Measurements from ENCODE around the gene MYL3. TPM values are rescaled to one million over a fixed set of nuclear protein-coding genes. Genes with fewer than 3 reads are reported as not detected.

MYL3 gene
- total and polyA plus RNA-seq, 2 experiments from 2014 or later: not detected

DNA sequence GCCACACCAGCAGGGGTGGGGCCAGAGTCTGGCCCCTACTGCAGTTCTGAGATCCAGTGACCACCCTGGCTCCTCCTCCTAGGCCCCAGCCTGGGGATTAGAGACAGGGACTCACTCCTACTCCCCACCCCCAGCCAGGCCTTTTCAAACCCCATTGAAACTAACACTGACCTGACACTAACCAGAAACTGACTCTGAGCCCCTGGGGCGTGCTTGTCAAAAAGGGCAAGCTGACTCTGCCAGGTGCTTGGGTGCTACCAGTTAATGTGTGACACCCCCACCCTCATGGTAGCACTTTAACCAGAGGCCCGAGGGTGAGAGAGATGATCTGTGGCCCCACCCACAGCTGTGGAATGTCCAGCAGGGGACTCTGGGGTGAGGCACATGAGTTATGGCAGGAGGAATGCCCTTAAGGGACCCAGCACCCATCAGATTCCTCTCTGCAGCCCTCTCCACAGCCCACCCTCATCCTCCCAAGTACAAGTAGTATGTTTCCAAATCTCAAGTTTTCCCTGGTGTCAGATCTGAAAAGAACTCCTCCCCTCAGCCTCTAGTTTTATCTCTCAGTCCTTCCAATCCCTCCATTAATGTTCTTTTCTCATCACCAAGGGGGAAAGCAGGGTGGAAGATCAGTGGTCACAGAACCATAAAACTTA lies 15.7 kb upstream of the MYL3 start:
- TF ChIP-seq EZH2 (IDR thresholded peaks at IDR 0.05; ENCODE audit: insufficient read depth, poor library complexity, severe bottlenecking) (no peak), EZH2phosphoT487 (IDR thresholded peaks at IDR 0.05; ENCODE audit: insufficient read depth, low read depth) (no peak)
- H3K4me2 ChIP-seq (ENCODE audit: unreplicated experiment): no peak overlapping the region

DNA sequence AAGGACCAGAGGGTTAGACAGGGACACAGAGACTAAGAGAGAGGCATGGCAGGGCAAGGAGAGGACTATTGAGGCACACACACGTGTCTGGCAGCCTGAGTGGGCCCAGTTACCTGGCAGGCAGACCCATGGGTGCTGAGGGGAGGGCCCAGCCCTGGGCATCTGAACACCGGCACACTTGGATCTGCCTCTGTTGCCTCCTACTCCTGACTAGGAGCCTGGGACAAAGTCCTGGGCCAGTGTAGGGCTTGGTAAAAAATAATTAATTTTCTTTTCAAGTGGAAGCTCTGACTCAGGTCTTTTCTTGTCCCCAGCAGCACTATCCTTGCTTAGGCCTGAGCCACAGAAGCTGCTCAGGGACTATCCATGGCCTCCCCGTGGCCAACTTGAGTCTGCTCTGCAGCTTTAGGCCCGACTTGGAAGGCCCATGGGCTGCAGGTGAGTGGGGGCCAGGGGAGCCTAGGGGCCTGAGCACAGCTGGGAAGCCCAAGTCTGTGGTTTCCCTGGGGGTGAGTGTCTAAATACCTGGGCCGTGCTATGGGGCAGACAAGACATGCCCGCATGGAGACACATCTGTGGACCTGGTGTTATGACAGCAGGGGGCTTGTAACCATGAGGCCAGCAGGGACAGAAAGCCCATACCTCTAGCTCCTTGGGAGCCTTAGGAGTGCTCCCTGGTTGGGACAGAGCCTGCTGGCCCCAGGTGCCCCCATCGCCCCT lies 14.3 kb upstream of the MYL3 start, which contains the start of gene PTH1R:
TSS of gene PTH1R (plus strand) at position 316 of the 720 bp plus-strand sequence. CDS start 5,839 bp downstream, outside the sequence.
- Histone ChIP-seq H3K27ac (no peak within 1 kb of the TSS), H3K9ac (no peak within 1 kb of the TSS), H3K9me2 (ENCODE audit: insufficient read depth) (no peaks in the 10 kb centered on the region), H4K20me1 (ENCODE audit: insufficient read depth) (no peaks in the 10 kb centered on the region), H3K79me2 (ENCODE audit: insufficient read depth) (no peaks in the 10 kb centered on the region), H3K4me1 (ENCODE audit: insufficient read depth) (peaks cover 7% of the 10 kb centered on the region; the same call in 1 of the 2 replicates), H3K36me3 (ENCODE audit: low read depth) (no peaks in the 10 kb centered on the region), H3K4me2 (ENCODE audit: unreplicated experiment) (no peak within 1 kb of the TSS), H2AFZ (no peak within 1 kb of the TSS), H3F3A (ENCODE audit: insufficient read depth) (no peaks in the 10 kb centered on the region), H3K27me3 (replicated peaks; ENCODE audit: insufficient read depth) (0 out of 2 replicates have a peak, but pooled peaks cover 10% of the 10 kb centered on the region), H3K9me3 (ENCODE audit: low read depth) (no peaks in the 10 kb centered on the region), H3K4me3 (no peak within 1 kb of the TSS)
- 80 to 83% methylated on average over 7 of the region's 7 CpGs for WGBS, 2 experiments (ENCODE audit: low coverage in 1 of 2, low lambda C conversion rate in 2 of 2, missing lambda C conversion rate in 2 of 2)
- DNase-seq: no peak
- no peak for TF ChIP-seq EZH2phosphoT487 (IDR thresholded peaks at IDR 0.05; ENCODE audit: insufficient read depth, low read depth)
- no peak for TF ChIP-seq EZH2 (IDR thresholded peaks at IDR 0.05; ENCODE audit: insufficient read depth, poor library complexity, severe bottlenecking)
- in situ Hi-C loops (cut with MboI): no loop called here

More for the DNA sequence above, 15.7 kb upstream of the MYL3 start:
- Histone ChIP-seq H3F3A (ENCODE audit: insufficient read depth) (no peaks in the 10 kb centered on the region), H3K9me3 (ENCODE audit: low read depth) (no peaks in the 10 kb centered on the region), H4K20me1 (ENCODE audit: insufficient read depth) (no peaks in the 10 kb centered on the region), H3K27ac (no peak overlapping the region), H3K9ac (no peak overlapping the region), H3K27me3 (replicated peaks; ENCODE audit: insufficient read depth) (peaks cover 16% of the 10 kb centered on the region; the same call in 1 of the 2 replicates), H3K4me1 (ENCODE audit: insufficient read depth) (peaks cover 7% of the 10 kb centered on the region; the same call in 1 of the 2 replicates), H2AFZ (no peak overlapping the region), H3K36me3 (ENCODE audit: low read depth) (no peaks in the 10 kb centered on the region), H3K4me3 (no peak overlapping the region), H3K79me2 (ENCODE audit: insufficient read depth) (no peaks in the 10 kb centered on the region), H3K9me2 (ENCODE audit: insufficient read depth) (no peaks in the 10 kb centered on the region)
- peak; percentile 27 for DNase-seq
- in situ Hi-C loops (cut with MboI): no loop called here
- WGBS, 2 experiments (ENCODE audit: low coverage in 1 of 2, low lambda C conversion rate in 2 of 2, missing lambda C conversion rate in 2 of 2): 36 to 50% methylated on average over 2 of the region's 2 CpGs

DNA sequence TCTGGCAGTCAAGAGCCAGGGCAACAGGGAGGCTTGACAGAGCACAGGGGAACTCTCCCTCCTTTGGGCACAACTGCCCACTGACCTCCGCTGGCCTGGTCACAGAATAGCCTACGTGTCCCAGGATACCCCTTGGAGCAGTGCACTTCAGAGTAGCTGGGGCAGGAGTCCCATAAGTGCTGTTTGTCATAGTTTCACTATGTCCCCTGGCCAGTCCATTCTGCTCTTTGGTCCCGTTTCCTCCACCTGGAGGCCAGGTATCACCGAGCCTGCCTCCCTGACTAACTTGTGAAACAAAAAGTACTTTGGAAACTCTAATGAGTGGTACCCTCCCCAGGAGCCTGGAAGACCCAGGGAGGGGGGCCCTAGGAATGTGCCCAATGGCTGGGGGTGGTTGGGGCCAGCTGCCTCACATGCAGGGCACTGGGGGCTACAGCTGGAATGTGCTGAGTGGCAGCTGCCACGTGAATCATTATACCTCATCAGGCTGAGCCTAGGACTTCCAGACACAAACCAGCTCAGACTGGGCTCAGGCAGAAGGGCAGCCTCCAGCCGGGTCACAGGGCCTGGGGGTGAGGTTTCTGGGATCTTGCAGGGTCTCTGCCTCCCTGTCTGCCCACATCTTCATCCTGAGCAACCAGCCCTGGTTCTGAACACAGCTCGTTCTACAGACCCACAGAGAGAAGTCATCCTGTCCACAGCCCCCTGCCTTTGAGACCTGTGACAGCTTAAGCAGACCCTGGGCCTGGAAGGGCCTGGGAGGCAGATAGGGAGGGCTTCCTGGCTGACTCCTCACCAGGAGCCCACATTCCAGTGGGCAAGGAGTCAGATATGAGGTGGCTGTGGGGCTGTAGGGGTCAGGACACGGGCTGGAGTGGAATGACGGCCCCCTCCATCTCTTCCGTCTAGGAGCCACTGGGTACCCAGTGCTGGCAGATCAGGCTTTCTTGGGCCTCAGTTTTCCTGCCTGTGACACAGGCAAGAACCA lies 13.4 kb upstream of the MYL3 start:
- Histone ChIP-seq H4K20me1 (ENCODE audit: insufficient read depth) (no peaks in the 10 kb centered on the region), H3K9ac (no peak overlapping the region), H3F3A (ENCODE audit: insufficient read depth) (no peaks in the 10 kb centered on the region), H3K27me3 (replicated peaks; ENCODE audit: insufficient read depth) (peaks cover 7% of the 10 kb centered on the region; the same call in 1 of the 2 replicates), H3K4me2 (ENCODE audit: unreplicated experiment) (no peak overlapping the region), H2AFZ (no peak overlapping the region), H3K4me1 (ENCODE audit: insufficient read depth) (peaks cover 7% of the 10 kb centered on the region; the same call in 1 of the 2 replicates), H3K4me3 (no peak overlapping the region), H3K79me2 (ENCODE audit: insufficient read depth) (no peaks in the 10 kb centered on the region), H3K9me3 (ENCODE audit: low read depth) (no peaks in the 10 kb centered on the region), H3K9me2 (ENCODE audit: insufficient read depth) (no peaks in the 10 kb centered on the region), H3K27ac (no peak overlapping the region), H3K36me3 (ENCODE audit: low read depth) (no peaks in the 10 kb centered on the region)
- DNase-seq: no peak
- 77 to 83% methylated on average over 10 of the region's 10 CpGs for WGBS, 2 experiments (ENCODE audit: low coverage in 1 of 2, low lambda C conversion rate in 2 of 2, missing lambda C conversion rate in 2 of 2)
- TF ChIP-seq EZH2 (IDR thresholded peaks at IDR 0.05; ENCODE audit: insufficient read depth, poor library complexity, severe bottlenecking) (no peak), EZH2phosphoT487 (IDR thresholded peaks at IDR 0.05; ENCODE audit: insufficient read depth, low read depth) (no peak)
- in situ Hi-C loops (cut with MboI): no loop called here

DNA sequence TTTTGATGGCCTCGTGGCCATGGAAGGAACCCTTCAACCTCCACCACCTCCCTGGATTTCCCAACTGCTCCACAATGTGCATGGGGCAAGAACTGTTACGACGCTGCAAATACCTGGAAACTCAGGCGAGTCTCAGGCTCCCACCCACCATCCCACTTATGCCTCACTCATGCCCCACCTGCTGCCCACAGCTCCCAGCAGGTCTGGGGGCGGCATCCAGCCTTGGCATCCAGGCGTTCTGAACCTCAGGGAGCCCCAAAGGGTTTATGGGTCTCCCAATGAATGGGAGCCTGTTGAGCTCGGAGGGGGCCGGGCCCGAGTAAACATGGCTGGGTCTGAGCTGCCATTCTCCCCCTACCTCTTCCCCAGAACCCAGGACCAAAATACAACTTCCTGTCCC lies 12.3 kb upstream of the MYL3 start:
- Histone ChIP-seq H2AFZ (no peak overlapping the region), H3K27me3 (replicated peaks; ENCODE audit: insufficient read depth) (peaks cover 3% of the 10 kb centered on the region; the same call in 1 of the 2 replicates), H3F3A (ENCODE audit: insufficient read depth) (no peaks in the 10 kb centered on the region), H3K9me2 (ENCODE audit: insufficient read depth) (no peaks in the 10 kb centered on the region), H3K4me2 (ENCODE audit: unreplicated experiment) (no peak overlapping the region), H3K27ac (no peak overlapping the region), H3K9ac (no peak overlapping the region), H4K20me1 (ENCODE audit: insufficient read depth) (no peaks in the 10 kb centered on the region), H3K79me2 (ENCODE audit: insufficient read depth) (no peaks in the 10 kb centered on the region), H3K4me1 (ENCODE audit: insufficient read depth) (peaks cover 7% of the 10 kb centered on the region; the same call in 1 of the 2 replicates), H3K9me3 (ENCODE audit: low read depth) (no peaks in the 10 kb centered on the region), H3K4me3 (no peak overlapping the region), H3K36me3 (ENCODE audit: low read depth) (no peaks in the 10 kb centered on the region)
- no peak for DNase-seq
- in situ Hi-C loops (cut with MboI): no loop called here
- TF ChIP-seq EZH2phosphoT487 (IDR thresholded peaks at IDR 0.05; ENCODE audit: insufficient read depth, low read depth) (no peak), EZH2 (IDR thresholded peaks at IDR 0.05; ENCODE audit: insufficient read depth, poor library complexity, severe bottlenecking) (no peak)
- 87 to 92% methylated on average over 7 to 9 of the region's 9 CpGs for WGBS, 2 experiments (ENCODE audit: low coverage in 1 of 2, low lambda C conversion rate in 2 of 2, missing lambda C conversion rate in 2 of 2)

Data from GM23248 (cell line).